Glutamatergic neuron (in vitro differentiated cells): ENCODE measurements around the gene FAM163A. TPM values are rescaled to one million over a fixed set of nuclear protein-coding genes. Genes with fewer than 3 reads are reported as not detected.
"Not testable (repeated sequence)": the region's sequence is repeated elsewhere in the genome, so short reads cannot be mapped to it uniquely, and the experiment has no call there.

ENCODE experiments used
- DNase-seq: peaks from one replicate; pipeline ENCODE4 v3.0.0; 2022
- H3K27ac Mint-ChIP-seq: one replicate; pipeline ENCODE4 v1.8.0; 2020; ENCODE audit warnings: mild to moderate bottlenecking, mixed read lengths, inconsistent platforms; ENCODE audit not compliant: unreplicated experiment
- H3K27me3 Mint-ChIP-seq: one replicate; pipeline ENCODE4 v1.8.0; 2020; ENCODE audit warnings: mild to moderate bottlenecking, moderate library complexity, mixed read lengths, inconsistent platforms; ENCODE audit not compliant: unreplicated experiment
- H3K36me3 Mint-ChIP-seq: one replicate; pipeline ENCODE4 v1.8.0; 2020; ENCODE audit warnings: mild to moderate bottlenecking, mixed read lengths, inconsistent platforms; ENCODE audit not compliant: unreplicated experiment
- H3K4me1 Mint-ChIP-seq: one replicate; pipeline ENCODE4 v1.8.0; 2020; ENCODE audit warnings: mild to moderate bottlenecking, low read depth, mixed read lengths, inconsistent platforms; ENCODE audit not compliant: unreplicated experiment
- H3K4me3 Mint-ChIP-seq: one replicate; pipeline ENCODE4 v1.8.0; 2020; ENCODE audit warnings: mild to moderate bottlenecking, mixed read lengths, inconsistent platforms; ENCODE audit not compliant: unreplicated experiment
- H3K9me3 Mint-ChIP-seq: one replicate; pipeline ENCODE4 v1.8.0; 2020; ENCODE audit warnings: mild to moderate bottlenecking, moderate library complexity, mixed read lengths, inconsistent platforms; ENCODE audit not compliant: unreplicated experiment
- total RNA-seq: library from RNA; stranded (reverse); fragmentation: NEBNext Ultra II Directional; extraction: Animal tissue kit (Norgen Biotek cat#: 25700); gene quantifications from one replicate; pipeline ENCODE4 v1.2.1, GENCODE V29; 2021; ENCODE audit not compliant: unreplicated experiment
- TF ChIP-seq, protein P1 (sequence below): fragments of 200-600 bp; sonication (generic); IDR thresholded peaks from one replicate; pipeline ENCODE4 v1.5.0; 2021; ENCODE audit not compliant: partially characterized antibody, unreplicated experiment

Gene FAM163A
- total RNA-seq, 1 donor from 2014 or later = not detected

DNA sequence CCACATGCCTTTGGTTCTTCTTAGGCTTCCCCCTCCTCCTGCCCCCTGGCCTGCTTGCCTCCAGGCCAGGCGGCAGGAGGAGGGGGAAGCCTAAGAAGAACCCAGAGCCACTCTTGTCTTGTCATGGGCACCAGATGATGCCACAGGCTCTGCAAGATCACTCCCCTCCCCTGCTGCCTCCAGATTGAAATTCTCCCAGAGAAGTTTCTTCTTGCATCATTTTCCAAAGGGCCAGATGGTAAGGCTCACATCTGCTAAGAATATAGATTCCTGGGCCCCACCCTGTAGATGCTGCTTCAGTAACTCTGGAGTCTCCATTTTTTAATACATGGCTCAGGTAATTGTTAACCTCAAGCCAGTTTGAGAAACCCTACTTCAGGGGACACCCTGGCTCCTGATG lies 60.8 kb downstream of the FAM163A start:
- H3K27ac Mint-ChIP-seq = no peak overlapping the region
- TF ChIP-seq, protein P1, sequence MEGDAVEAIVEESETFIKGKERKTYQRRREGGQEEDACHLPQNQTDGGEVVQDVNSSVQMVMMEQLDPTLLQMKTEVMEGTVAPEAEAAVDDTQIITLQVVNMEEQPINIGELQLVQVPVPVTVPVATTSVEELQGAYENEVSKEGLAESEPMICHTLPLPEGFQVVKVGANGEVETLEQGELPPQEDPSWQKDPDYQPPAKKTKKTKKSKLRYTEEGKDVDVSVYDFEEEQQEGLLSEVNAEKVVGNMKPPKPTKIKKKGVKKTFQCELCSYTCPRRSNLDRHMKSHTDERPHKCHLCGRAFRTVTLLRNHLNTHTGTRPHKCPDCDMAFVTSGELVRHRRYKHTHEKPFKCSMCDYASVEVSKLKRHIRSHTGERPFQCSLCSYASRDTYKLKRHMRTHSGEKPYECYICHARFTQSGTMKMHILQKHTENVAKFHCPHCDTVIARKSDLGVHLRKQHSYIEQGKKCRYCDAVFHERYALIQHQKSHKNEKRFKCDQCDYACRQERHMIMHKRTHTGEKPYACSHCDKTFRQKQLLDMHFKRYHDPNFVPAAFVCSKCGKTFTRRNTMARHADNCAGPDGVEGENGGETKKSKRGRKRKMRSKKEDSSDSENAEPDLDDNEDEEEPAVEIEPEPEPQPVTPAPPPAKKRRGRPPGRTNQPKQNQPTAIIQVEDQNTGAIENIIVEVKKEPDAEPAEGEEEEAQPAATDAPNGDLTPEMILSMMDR = no peak
- H3K36me3 Mint-ChIP-seq = no peaks in the 10 kb centered on the region
- H3K27me3 Mint-ChIP-seq = peaks cover 9% of the 10 kb centered on the region
- H3K4me3 Mint-ChIP-seq = no peak overlapping the region
- H3K4me1 Mint-ChIP-seq = peaks cover 6% of the 10 kb centered on the region
- peaks cover 3% of the 10 kb centered on the region for H3K9me3 Mint-ChIP-seq
- DNase-seq = no peak

DNA sequence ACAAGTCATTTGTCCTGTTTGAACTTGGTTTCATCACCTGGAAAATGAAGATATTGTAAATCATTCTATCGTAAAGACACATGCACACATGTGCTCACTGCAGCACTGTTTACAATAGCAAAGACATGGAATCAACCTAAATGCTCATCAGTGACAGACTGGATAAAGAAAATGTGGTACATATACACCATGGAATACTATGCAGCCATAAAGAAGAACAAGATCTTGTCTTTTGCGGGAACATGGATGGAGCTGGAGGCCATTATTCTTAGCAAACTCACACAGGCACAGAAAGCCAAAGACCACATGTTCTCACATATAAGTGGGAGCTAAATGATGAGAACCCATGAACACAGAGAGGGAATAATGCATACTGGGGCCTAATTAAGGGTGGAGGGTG lies 61.3 kb downstream of the FAM163A start:
- DNase-seq, H3K4me3 Mint-ChIP-seq, H3K27ac Mint-ChIP-seq, H3K27me3 Mint-ChIP-seq, H3K4me1 Mint-ChIP-seq, H3K36me3 Mint-ChIP-seq, H3K9me3 Mint-ChIP-seq: not testable (repeated sequence)

DNA sequence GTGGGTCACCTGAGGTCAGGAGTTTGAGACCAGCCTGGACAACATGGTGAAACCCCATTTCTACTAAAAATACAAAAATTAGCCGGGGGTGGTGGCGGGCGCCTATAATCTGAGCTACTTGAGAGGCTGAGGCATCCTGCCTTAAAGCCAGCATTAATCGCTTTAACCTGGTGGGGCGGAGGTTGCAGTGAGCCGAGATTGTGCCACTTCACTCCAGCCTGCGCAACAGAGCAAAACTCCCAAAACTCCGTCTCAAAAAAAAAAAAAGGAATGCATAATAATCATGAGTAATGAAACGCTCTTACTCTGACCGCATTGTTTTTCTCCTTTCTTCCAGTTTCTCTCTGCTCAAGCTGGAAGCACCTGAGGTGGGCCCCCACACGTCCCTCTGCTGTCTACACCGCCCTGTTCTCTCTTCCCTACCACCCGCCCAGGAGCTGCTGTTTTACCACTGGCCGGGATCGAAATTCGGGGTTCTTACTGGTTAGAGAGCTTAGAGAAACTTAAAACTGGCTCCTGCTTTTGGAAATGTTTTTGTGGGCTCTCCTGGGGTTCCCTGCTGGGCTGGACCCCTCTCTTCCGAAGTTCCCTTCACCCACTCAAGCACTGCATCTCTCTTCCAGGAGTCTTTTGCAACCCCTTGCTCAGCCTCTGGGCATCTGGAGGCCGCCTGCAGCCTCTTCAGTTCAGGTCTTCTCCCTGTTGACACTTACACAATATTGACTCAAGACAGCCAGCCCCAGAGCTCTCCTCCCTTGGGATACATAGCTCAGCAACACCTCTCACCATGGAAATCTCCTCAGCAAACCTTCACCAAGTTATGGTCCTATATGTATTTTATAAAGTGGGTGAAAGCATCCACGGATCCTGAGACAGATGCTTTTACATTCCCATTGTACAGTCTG lies 62.5 kb downstream of the FAM163A start:
- Mint-ChIP-seq H3K27ac (no peak overlapping the region), H3K4me1 (peaks cover 6% of the 10 kb centered on the region), H3K27me3 (peaks cover 9% of the 10 kb centered on the region), H3K9me3 (peaks cover 2% of the 10 kb centered on the region), H3K4me3 (no peak overlapping the region), H3K36me3 (no peaks in the 10 kb centered on the region)
- TF ChIP-seq, protein P1 = no peak
- no peak for DNase-seq

DNA sequence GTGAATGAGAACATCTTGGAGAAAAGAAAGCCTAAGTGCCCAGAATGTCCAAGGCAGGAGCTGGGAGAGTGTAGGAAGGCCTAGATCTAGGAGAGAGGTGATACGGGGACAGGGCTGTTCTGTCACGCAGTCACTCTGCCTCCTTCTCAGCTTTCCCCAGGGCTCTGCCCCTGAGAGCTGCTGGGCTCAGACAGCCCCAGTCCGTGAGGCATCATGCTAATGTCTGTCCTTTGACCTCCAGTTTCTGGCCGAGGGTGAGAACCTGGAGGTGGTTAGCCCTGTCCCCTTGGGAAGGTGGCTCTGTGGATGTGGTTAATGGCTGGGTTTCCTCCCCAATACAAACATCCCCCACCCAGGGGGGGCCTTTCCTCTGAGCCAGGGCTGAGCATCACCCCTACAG lies 63.2 kb downstream of the FAM163A start:
- H3K27me3 Mint-ChIP-seq = peaks cover 9% of the 10 kb centered on the region
- H3K4me3 Mint-ChIP-seq = no peak overlapping the region
- no peak overlapping the region for H3K27ac Mint-ChIP-seq
- H3K9me3 Mint-ChIP-seq = peaks cover 3% of the 10 kb centered on the region
- no peaks in the 10 kb centered on the region for H3K36me3 Mint-ChIP-seq
- TF ChIP-seq, protein P1 = no peak
- H3K4me1 Mint-ChIP-seq = peaks cover 6% of the 10 kb centered on the region
- DNase-seq = no peak

DNA sequence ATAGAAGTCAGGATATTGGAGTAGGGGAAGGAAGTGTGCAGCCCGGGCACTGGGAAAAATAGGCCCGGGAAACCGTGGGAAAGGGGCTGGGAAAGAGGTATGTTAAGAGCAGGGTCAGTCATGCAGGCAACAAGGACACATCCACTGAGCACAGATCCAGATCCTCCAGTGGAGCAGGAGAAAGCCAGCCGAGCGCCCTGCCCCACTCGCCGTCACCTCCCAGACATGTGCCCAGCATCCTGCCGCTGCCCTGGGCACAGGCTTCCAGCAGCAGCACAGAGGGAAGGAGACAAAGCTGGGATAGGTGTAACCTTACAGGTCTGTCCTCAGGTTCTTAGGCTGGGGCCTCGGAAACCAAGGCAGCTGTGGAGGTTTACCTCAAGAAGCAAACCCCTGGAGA lies 64.2 kb downstream of the FAM163A start:
- Mint-ChIP-seq H3K27me3 (peaks cover 9% of the 10 kb centered on the region), H3K36me3 (no peaks in the 10 kb centered on the region), H3K27ac (no peak overlapping the region), H3K4me3 (no peak overlapping the region), H3K4me1 (peaks cover 6% of the 10 kb centered on the region), H3K9me3 (peaks cover 3% of the 10 kb centered on the region)
- DNase-seq = no peak
- TF ChIP-seq, protein P1 = no peak
